Activated CD4-positive, alpha-beta T cell treated with anti-CD3 and anti-CD28 coated beads, Interleukin-2, amount 50 U/mL, for 48 hours (primary cell): ENCODE data around the gene SLIT1.

ENCODE experiments used
- DNase-seq, 2 experiments: peaks; one replicate each; pipeline ENCODE4 v3.0.0-alpha.2; 2020

SLIT1 gene

GRCh38 chr10:96955794-96956193 lies 230.0 kb downstream of the SLIT1 start:
- no peak for DNase-seq

DNA sequence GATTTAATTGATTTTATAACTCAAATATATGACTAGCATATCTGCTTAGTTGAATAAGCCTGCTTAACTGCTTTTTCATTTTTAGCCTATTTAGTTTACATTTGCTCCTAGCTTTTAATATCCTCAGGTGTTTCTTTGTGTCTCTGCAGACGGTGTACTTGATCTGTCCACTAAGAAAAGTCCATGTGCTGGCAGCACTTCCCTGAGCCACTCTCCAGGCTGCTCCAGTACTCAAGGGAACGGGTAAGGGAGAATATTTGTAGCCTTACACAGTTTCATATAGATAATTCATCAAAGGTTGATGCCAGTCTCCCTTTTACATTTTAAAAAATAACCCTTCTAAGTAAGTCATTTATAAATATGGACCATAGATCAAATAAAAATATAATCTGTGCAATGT lies 233.8 kb downstream of the SLIT1 start:
- no peak for DNase-seq

GRCh38 chr10:96949039-96949683 lies 236.6 kb downstream of the SLIT1 start:
- DNase-seq: no peak
